GM12874 (cell line): ENCODE results near the gene MSANTD1.

Source experiments
- TF ChIP-seq, protein P1 (sequence below): IDR thresholded peaks from 2 replicates; pipeline ENCODE4 v1.5.1; 2011; ENCODE audit warnings: low read depth, mild to moderate bottlenecking, control low read depth, low read length, moderate library complexity; ENCODE audit not compliant: insufficient read depth

Gene MSANTD1

DNA sequence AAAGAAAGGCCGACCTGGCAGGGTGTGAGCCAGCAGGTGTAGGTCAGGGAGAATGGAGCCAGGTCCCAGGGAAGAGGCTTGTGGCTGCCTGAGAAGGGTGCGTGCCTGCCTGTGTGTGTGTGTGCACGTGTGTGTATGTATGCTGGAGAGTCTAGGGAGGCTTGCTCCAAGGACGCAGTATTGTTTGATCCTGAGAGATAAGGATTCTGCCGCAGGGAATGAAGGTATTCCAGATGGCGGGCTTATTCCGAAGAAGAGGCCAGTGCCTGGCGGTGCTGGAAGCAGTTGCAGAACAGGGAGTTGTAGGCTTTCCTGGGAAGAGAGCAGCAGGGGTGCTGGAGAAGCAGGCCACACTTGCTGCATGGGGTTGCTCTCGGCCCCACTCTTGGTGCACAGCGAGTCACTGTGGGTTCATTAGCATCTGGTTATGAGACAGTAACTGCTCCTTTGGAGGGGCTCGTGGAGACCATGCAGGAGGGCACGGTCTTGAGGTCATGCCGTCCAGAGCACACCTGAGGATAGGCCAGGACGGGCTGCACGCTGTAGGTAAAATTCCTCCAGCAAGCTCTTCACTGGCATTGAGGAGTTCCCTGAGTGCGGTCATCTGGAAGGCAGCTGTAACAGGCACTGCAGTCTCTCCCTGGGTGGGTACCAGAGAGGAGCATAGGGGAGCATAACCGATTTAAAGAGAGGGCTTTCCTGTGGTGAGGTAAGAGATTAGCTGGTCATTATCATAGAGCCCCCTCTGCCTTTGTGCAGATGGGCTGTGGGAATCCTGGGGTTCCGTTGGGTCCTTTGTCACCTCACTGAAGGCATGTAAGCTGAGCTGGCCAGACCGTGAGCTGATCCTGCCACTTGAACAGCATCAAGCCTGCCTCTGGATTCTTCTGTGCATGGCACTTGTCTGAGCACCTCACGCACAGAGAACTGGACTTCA, 29.9 kb upstream of the MSANTD1 start:
- TF ChIP-seq, protein P1, sequence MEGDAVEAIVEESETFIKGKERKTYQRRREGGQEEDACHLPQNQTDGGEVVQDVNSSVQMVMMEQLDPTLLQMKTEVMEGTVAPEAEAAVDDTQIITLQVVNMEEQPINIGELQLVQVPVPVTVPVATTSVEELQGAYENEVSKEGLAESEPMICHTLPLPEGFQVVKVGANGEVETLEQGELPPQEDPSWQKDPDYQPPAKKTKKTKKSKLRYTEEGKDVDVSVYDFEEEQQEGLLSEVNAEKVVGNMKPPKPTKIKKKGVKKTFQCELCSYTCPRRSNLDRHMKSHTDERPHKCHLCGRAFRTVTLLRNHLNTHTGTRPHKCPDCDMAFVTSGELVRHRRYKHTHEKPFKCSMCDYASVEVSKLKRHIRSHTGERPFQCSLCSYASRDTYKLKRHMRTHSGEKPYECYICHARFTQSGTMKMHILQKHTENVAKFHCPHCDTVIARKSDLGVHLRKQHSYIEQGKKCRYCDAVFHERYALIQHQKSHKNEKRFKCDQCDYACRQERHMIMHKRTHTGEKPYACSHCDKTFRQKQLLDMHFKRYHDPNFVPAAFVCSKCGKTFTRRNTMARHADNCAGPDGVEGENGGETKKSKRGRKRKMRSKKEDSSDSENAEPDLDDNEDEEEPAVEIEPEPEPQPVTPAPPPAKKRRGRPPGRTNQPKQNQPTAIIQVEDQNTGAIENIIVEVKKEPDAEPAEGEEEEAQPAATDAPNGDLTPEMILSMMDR = no peak

DNA sequence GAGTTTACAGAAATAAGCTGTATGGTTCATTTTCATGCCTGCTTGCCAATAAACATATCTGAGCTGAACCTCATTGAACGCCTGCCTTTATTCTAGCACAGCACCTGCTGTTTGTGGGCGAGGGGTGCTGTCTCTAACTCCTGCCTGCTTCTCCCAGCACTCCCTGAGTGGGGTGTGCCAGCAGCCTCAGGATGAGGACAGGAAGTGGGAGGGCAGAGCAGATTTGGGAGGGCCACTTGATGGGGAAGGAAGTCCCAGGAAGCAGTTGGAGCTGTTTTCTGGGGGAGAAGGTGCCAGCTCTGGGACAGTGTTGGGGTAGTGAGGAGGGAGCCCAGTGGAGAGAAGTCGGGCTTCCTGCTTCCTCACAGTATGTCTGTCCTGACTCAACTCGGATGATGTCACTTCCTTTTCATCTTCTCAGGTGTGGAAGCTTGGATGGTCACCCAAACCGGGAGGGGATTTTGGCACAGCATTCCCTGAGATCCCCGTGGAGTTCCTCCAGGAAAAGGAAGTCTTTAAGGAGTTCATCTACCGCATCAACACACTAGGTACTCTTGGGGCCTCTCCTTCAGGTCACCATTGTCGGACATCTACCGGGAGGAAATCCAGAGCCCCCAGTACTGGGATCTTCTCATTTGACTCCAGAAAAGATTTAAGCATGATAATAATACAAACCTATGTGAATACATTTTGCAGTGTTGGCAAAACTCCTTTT, 29.0 kb upstream of the MSANTD1 start:
- TF ChIP-seq, protein P1 = no peak

DNA sequence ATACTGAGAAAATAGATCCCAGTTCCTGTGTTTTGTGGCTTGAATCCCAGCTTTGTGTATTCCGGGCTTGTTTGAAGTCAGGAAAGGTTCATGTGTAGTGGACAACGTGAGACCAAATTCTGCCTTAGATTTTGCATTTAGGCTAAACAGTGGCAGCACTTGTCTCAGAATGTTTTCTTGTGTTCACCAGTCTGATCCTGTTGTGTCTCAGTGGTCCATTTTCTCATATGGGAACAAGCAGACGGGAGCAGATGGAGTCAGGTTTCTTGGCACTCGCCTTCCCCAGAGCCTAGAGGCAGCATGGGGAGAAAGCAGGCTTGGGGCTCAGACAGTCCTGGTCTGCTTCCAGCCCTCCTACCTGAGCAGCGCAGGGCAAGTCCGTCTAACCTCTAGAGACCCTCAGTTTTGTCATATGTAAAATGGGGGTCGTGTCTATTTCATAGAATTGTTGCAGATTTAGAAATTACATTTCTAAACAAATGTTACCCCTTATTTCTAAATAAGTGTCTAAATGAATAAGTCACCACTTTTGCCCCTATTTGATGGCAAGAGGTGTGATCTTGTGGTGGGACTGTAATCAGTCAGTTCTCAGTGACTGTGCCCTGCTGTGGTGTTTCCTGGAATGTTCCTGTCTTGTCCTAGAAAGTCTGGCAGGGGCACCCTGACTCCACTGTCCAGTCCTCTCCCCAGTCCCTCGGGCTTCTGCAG, 28.3 kb upstream of the MSANTD1 start:
- TF ChIP-seq, protein P1 = no peak

DNA sequence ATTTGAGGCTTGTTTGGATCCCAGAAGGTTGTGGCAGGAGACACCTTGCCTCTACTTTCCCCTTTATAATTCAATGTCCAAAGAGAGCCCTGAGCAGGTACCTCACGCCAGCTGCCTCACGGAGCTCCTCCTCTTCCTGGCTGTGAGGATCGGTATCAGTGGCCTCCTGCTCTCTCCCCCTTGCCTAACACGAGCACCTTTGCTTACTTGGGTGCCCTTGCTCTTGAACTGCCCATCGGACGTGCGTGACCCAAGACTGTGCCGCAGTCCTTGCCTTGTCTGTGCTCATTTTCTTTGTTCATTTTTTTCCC, 27.8 kb upstream of the MSANTD1 start:
- TF ChIP-seq, protein P1 = no peak

DNA sequence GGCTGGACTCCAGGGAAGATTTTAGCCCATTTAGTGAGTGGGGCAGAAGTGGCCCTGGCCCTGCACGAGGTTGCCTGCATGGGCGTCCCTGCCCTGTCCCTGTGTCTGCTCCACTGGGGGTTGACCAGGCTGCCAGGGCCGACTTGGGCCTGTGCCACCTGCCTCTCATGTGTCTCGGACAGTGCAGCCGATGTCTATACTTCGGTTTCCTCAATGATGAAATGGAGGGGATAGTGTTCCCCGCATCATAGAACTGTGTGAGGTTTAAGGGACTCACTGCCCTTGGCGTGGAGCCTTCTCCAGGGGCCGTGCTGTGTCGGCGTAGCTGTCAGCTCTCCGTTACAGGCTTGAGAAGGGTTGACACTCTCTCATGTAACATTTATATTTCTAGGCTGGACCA, 27.0 kb upstream of the MSANTD1 start:
- TF ChIP-seq, protein P1 = no peak

DNA sequence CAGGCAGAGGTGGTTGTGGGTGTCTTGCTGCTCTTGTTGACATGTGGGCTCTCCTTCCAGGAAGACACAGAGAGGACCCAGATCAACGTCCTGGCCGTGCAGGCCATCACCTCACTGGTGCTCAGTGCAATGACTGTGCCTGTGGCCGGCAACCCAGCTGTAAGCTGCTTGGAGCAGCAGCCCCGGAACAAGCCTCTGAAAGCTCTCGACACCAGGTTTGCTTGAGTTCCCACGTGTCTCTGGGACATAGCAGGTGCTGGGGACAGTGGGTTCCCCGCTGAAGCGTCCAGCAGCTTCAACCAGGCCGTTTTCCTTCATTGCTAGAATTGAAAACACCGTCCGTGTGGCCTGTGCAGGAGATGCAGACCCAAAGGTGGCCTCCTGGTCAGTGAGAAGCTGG, 25.6 kb upstream of the MSANTD1 start:
- TF ChIP-seq, protein P1 = no peak
